Mucosa of descending colon (tissue), 3 donors: ENCODE data around the gene CYP4A22. TPM values are rescaled to one million over a fixed set of nuclear protein-coding genes. Genes with fewer than 3 reads are reported as not detected.

Source experiments
- ATAC-seq: fragments of 200-7000 bp; cut with Tn5 transposase; one replicate; pipeline ENCODE4 v1.9.1; 2020; ENCODE audit warnings: mild to moderate bottlenecking, moderate library complexity
- DNase-seq, 3 donors: peaks; one replicate each; pipeline ENCODE4 v3.0.0-alpha.2; 2020
- H3K36me3 ChIP-seq: fragments of 200-600 bp; one replicate; pipeline ENCODE4 v1.8.0; 2021; ENCODE audit warnings: low read depth, mild to moderate bottlenecking
- H3K4me1 ChIP-seq: fragments of 200-600 bp; one replicate; pipeline ENCODE4 v1.8.0; 2021; ENCODE audit warnings: low read depth, mild to moderate bottlenecking
- H3K4me3 ChIP-seq: fragments of 200-600 bp; one replicate; pipeline ENCODE4 v1.8.0; 2021; ENCODE audit warnings: mild to moderate bottlenecking
- H3K9me3 ChIP-seq: fragments of 200-600 bp; one replicate; pipeline ENCODE4 v1.8.0; 2021; ENCODE audit warnings: mild to moderate bottlenecking
- intact Hi-C, 2 donors: fragments of 100-400 bp; cut with DNase I in 1 of 2; cut with micrococcal nuclease in 1 of 2; formaldehyde crosslinking; loops; one replicate each; pipeline versions ENCODE4 v1.11.0 to v1.11.1; 2022; cut with DNase I, micrococcal nuclease
- total RNA-seq, 3 donors: library from RNA; stranded (reverse); fragmentation: NEBNext Ultra II Directional in 2 of 3; extraction: Animal tissue kit (Norgen Biotek cat#: 25700) in 2 of 3; gene quantifications; one replicate each; pipeline versions ENCODE4 v1.2.1 to v1.2.4, GENCODE V29; 2021 to 2023
- TF ChIP-seq, protein P1 (sequence below): fragments of 200-600 bp; IDR thresholded peaks from one replicate; pipeline ENCODE4 v1.8.0; 2022; ENCODE audit warnings: antibody characterized with exemption, mild to moderate bottlenecking
- donor health status: DM: no; HTN: no; CAD: no; lungs with moderate emphysema.
- donor health status: DM: no; HTN: no; CAD: no.
- donor health status: DM: no; HTN: yes; CAD: no.

The CYP4A22 gene
- total RNA-seq, 3 donors from 2014 or later, result not detected

DNA sequence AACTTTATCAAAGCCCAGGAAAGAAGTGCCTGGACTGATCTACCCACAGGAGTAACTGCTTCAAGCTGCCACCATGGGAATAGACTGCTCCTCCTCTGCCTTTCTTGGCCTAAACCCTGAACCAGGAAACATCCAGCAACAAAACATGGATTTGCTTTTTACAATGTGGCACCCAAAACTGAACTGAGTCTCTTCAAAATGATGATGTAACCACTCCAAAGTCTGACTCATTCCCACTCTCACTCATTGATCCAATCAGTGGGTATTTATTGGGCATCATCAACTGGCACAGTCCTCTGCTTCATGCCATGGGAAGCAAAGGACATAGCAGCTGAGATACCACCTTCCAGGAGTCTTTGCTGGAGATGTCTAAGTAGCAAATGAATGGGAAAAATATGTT lies 23.5 kb downstream of the CYP4A22 start:
- ATAC-seq, result no peak
- Histone ChIP-seq H3K36me3 (no peaks in the 10 kb centered on the region), H3K4me3 (no peak overlapping the region), H3K4me1 (no peaks in the 10 kb centered on the region), H3K9me3 (no peaks in the 10 kb centered on the region)
- no peak for DNase-seq
- TF ChIP-seq, protein P1, sequence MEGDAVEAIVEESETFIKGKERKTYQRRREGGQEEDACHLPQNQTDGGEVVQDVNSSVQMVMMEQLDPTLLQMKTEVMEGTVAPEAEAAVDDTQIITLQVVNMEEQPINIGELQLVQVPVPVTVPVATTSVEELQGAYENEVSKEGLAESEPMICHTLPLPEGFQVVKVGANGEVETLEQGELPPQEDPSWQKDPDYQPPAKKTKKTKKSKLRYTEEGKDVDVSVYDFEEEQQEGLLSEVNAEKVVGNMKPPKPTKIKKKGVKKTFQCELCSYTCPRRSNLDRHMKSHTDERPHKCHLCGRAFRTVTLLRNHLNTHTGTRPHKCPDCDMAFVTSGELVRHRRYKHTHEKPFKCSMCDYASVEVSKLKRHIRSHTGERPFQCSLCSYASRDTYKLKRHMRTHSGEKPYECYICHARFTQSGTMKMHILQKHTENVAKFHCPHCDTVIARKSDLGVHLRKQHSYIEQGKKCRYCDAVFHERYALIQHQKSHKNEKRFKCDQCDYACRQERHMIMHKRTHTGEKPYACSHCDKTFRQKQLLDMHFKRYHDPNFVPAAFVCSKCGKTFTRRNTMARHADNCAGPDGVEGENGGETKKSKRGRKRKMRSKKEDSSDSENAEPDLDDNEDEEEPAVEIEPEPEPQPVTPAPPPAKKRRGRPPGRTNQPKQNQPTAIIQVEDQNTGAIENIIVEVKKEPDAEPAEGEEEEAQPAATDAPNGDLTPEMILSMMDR, result no peak
- intact Hi-C loops, result no loop called here

DNA sequence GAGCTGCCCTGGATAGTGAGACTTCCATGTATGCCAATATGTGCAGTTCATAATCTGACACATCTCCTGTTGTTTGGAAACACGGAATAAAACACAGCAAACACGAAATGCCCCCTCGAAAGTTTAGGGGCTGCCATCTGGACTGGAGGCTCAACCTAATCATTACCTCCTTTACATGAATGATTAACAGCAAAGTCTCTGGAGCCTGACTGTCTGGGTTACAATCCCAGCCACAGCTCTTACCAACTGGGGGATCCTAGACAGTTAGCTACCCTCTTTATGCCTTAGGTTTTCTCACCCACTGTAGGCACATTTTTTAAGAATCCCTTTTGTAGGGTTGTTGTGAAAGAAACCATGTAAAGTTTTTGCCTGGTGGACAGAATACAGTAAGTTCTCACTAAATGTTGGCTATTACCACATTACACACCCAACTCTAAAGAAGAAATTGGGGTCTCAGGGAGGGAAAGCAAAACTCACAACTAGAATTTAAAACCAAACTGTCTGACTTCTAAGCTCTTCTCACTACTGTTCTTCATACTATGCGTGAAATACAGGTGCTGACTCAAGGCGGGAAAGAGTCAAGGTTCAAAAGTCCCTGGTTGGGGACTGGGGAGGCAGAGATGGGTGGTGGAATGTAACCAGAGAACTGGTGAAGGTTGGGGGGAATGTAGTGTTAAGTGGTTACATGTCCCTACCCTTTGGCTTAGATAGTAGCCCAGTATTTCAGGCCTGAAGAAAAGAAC lies 24.2 kb downstream of the CYP4A22 start:
- intact Hi-C loops, result no loop called here
- no peak for ATAC-seq

DNA sequence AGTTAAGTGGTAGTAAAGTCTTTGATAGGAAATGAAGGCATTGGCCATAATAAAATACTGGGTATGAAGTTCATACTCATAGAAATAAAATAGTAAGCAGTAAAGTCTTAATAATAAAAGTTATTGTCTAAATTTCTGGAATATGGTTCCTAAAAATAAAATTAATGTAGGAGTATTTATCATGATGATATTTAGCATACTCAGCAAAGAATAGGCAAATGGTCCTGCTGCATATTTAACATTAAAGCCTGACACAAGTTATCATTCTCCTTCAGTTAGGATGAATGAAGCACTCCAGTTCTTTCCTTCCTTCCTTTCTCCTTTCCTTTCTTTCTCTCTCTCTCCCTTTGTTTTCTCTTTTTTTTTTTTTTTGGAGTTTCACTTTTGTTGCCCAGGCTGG lies 27.3 kb downstream of the CYP4A22 start:
- no peak for ATAC-seq
- no peaks in the 10 kb centered on the region for H3K4me1 ChIP-seq
- intact Hi-C loops, result no loop called here
- no peaks in the 10 kb centered on the region for H3K36me3 ChIP-seq
- H3K4me3 ChIP-seq, result no peak overlapping the region
- no peaks in the 10 kb centered on the region for H3K9me3 ChIP-seq
- DNase-seq, result no peak
- TF ChIP-seq, protein P1, result no peak

More for the DNA sequence above, 24.2 kb downstream of the CYP4A22 start:
- Histone ChIP-seq H3K9me3 (no peaks in the 10 kb centered on the region), H3K4me3 (no peak overlapping the region), H3K36me3 (no peaks in the 10 kb centered on the region), H3K4me1 (no peaks in the 10 kb centered on the region)
- no peak for DNase-seq
- TF ChIP-seq, protein P1, result no peak

DNA sequence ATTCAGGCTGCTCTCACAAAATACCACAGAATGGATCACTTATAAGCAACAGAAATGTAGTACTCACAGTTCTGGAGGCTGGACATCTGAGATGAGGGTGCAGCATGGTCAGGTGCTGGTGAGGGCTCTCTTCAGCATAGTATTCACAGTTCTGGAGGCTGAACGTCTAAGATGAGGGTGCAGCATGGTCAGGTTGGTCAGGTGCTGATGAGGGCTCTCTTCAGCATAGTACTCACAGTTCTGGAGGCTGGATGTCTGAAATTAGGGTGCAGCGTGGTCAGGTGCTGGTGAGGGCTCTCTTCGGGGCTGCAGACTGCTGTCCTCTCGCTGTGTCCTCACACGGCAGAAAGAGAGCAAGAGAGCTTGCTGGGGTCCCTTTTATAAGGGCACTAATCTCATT lies 35.5 kb downstream of the CYP4A22 start:
- no peak for ATAC-seq
- Histone ChIP-seq H3K36me3 (no peaks in the 10 kb centered on the region), H3K4me3 (no peak overlapping the region), H3K9me3 (no peaks in the 10 kb centered on the region), H3K4me1 (no peaks in the 10 kb centered on the region)
- intact Hi-C loops, result no loop called here
- no peak for DNase-seq
- TF ChIP-seq, protein P1, result no peak

DNA sequence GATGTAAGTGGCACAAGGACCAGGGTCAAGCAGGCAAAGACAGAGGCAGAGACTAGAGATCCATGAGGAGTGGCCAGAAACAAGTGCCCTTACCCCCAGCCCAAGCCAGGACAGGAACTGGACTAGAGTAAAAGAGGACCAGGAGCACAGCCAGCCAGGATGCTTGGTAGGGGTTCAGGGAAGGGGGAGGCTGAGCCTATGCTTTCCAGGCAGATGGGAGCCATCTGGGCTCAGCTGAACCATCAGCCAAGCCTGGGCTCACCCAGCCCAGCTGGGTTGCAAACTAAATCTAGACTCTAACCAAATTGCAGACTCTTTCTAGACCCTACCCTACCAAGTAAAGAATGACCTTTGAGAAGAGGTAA lies 37.4 kb downstream of the CYP4A22 start:
- Histone ChIP-seq H3K4me3 (no peak overlapping the region), H3K9me3 (no peaks in the 10 kb centered on the region), H3K36me3 (no peaks in the 10 kb centered on the region), H3K4me1 (peaks cover 4% of the 10 kb centered on the region)
- DNase-seq (no peak), ATAC-seq (no peak)
- intact Hi-C loops, result no loop called here
- TF ChIP-seq, protein P1, result no peak
